GM21723 (cell line): ENCODE results near the gene NBPF12.
"Not testable (repeated sequence)": the region's sequence is repeated elsewhere in the genome, so short reads cannot be mapped to it uniquely, and the experiment has no call there.

Source experiments
- ATAC-seq: cut with Tn5 transposase; IDR thresholded peaks from one replicate; pipeline ENCODE4 v1.9.1; 2021; ENCODE audit warnings: mild to moderate bottlenecking, moderate library complexity; ENCODE audit not compliant: unreplicated experiment

Gene NBPF12

GRCh38 chr1:146970656-146971055 lies 32.5 kb downstream of the NBPF12 start:
- ATAC-seq, result not testable (repeated sequence)

GRCh38 chr1:146972681-146973080 lies 34.6 kb downstream of the NBPF12 start:
- ATAC-seq, result not testable (repeated sequence)

- not testable (repeated sequence) for ATAC-seq
These were observed 47.7 kb downstream of the NBPF12 start for GRCh38 chr1:146985855-146986254.

GRCh38 chr1:146986450-146986849 lies 48.3 kb downstream of the NBPF12 start:
- ATAC-seq, result not testable (repeated sequence)

- ATAC-seq, result not testable (repeated sequence)
These were observed 49.4 kb downstream of the NBPF12 start for GRCh38 chr1:146987502-146987901.

GRCh38 chr1:146989455-146989854 lies 51.3 kb downstream of the NBPF12 start:
- ATAC-seq, result not testable (repeated sequence)

DNA sequence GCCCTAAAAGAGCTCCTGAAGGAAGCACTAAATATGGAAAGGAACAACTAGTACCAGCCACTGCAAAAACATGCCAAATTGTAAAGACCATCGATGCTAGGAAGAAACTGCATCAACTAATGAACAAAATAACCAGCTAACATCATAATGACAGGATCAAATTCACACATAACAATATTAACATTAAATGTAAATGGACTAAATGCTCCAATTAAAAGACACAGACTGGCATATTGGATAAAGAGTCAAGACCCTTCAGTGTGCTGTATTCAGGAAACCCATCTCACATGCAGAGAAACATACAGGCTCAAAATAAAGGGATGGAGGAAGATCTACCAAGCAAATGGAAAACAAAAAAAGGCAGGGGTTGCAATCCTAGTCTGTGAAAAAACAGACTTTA lies 70.4 kb downstream of the NBPF12 start:
- ATAC-seq, result not testable (repeated sequence)

- not testable (repeated sequence) for ATAC-seq
These were observed 88.9 kb downstream of the NBPF12 start for GRCh38 chr1:147026975-147027374.

- not testable (repeated sequence) for ATAC-seq
These were observed 92.0 kb downstream of the NBPF12 start for GRCh38 chr1:147030066-147030653.

GRCh38 chr1:147039916-147040315 lies 101.8 kb downstream of the NBPF12 start:
- no peak for ATAC-seq

- not testable (repeated sequence) for ATAC-seq
These were observed 104.8 kb downstream of the NBPF12 start for GRCh38 chr1:147042891-147043290.

DNA sequence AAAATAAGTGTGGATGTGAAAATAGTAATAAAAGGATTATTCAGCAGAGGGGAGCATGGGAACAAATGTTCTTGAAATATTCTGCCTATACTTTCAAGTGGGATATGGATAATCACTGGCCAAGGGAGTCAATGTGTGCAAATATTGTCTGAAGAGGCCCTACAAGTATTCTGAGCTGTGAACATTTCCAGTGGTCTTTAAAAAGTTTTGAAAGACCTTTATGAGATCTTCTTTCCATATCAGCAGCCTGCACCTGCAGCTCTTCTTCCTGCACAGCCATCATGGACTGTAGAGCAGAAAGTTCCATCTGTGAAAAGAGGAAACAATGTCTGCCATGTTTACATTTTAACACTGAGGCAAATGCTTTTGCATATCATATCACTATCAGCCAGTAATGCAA lies 106.4 kb downstream of the NBPF12 start:
- not testable (repeated sequence) for ATAC-seq
